ENCODE data around the gene HMGB2.

Gene HMGB2

DNA sequence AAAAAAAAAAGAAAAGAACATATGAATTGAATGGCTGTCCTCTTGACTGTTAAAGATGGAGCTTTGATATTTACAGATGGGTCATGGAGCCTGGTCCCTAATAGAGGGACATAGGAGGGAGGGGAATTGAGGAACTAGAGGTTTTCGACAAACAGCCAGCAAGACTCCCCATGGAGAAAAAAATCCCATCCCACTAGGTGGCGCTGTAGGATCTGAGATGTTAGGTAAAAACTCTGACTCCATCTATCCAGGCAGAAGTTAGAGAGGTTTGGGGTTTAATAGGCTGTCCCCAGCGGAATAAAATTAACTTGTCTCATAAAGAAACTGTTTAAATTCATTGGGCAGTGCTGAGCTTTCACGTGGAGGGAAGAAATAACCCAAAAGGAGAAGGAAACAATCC lies 45.9 kb downstream of the HMGB2 start:
- peak; percentile 30 for DNase-seq (ENCODE audit: low spot score)

DNA sequence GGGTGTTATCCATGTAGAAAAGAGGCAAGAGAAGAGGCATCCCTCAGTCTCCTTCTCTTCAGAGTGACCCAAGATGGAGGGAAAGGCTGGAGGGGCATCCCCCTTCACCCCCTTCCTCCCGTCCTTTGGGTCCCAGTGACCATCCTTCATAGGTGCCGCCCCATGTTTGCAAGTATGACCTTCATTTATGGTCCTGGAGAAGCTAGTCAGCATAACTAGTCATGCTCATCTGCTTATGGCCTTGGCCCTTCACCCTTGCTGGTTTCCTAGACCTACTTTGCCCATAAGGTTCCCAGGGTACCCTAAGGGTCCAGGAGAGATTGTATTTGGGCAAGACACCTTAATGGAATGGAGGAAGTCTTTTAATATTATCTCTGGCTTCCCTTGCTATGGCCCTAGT lies 46.7 kb downstream of the HMGB2 start:
- no peak for DNase-seq (ENCODE audit: low spot score)

DNA sequence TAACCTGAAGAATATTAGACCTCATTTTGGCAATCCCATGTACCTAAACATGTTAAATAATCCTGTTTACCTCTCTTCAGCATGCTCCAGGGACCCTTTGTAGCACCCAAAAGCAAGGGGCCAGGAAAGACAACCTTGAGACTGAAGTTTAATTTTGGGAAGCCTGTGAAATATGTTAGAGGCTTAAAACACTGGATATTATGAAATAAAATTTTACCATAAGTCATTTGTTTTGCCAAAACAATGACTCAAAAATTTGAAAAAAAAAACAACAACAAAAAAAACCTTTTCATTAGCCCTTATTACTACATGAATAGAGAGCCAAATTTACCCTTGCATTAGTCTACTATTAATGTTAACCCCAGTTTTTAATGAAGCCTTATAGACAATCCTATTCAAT lies 49.7 kb downstream of the HMGB2 start:
- no peak for DNase-seq (ENCODE audit: low spot score)

DNA sequence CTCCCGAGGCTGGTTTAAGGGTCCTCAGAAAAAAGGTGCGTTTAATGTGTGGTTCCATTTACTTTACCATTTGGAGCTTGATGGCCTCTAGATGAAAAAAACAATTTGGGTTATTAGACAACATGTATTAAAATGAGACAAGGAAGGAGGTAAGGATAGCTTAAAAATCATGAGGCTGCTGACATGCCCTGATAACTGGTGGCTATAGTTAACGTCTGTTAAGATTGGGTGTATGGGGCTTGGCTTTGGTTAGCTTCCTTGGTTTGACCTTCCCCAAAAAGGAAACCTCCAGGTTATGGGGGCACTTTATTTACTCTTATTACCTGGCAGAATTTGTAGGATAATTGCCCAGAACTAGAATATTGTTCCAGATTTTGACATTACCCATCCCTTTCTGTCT lies 51.5 kb downstream of the HMGB2 start:
- DNase-seq (ENCODE audit: low spot score): no peak

DNA sequence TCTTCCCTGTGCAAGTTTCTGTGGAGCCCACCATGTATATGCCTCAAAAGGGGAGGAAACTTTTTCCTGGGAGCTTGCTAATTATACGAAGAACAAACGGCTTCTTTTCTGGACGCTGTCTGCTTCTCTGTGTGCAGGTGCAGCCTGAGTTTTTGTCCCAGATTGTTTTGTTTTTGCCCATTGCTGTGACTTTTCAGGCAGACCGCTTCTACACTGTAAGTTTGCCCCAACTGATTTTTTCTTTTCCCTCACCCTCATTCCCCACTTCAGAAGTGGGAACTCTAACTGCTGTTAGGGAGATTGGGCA lies 51.9 kb downstream of the HMGB2 start:
- DNase-seq (ENCODE audit: low spot score): no peak

DNA sequence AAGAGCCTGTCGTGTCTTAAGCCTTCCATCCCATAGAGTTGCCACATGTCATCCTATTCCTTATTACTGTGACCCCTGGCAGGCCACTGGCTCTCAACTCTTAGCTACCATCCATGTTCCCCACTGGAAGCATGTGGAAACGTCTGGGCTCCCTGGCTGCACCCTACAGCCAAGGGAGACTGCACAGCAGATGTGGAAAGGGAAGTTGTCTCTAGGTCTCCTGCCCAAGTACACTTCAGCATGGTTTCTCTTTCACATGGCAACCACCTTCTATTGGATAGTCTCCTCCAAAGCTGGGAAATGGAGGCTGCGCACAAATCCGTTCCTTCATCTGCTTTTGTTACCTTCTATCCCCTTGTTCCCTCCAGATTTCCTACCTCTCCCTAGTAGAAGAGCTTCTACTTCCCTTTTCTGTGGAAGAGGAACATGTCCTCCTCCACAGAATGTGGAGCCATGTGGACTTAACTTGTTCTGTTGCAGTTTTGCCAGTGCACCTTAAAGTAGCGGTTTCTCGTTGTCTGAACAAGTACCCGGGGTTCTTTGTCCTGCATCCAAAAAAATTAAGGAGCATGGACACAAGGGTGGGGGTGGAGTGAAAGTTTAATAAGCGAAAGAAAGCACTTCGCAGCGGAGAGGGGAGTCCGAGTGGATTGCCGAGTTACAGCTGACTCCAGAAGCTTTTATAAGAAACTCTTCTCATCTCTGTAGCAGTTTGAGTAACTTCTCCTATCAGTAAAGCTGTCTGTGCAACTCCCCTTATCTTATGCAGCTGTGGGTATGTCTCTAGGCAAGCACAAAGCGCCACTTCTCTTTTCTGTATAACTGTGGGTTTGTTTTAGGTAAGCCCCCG lies 52.5 kb downstream of the HMGB2 start:
- DNase-seq (ENCODE audit: low spot score): no peak
